ENCODE measurements around the gene ZFAND3.

ZFAND3 gene

DNA sequence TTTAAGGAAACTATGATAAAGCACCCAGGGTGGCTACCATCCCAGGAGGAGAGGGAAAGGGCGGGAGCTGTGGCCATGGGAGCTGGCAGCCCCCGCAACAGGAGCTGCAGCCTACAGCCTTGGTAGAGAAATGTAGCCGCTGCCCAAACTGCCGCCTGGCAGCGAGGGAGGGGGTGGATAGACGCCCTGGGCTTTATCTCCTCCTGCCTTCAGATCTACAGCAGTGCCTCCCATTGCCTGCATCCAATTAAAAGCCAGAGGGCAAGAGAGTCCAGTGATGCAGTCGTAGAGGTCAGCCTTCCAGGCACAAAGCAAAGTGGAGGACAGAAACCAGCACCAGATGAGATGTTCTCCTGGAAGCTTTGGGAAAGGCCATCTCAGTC lies 35.0 kb upstream of the ZFAND3 start:
- H3K9me3 ChIP-seq (ENCODE audit: insufficient read depth, low read depth, low read length) = no peaks in the 10 kb centered on the region
- H3K27me3 ChIP-seq (ENCODE audit: insufficient read depth, low read length) = peaks cover 19% of the 10 kb centered on the region
- peaks cover 28% of the 10 kb centered on the region for H3K4me1 ChIP-seq (ENCODE audit: insufficient read depth, low read length)
- H3K9ac ChIP-seq (ENCODE audit: low read depth, low read length) = no peak overlapping the region
- WGBS = 29% methylated on average over 7 of the region's 7 CpGs
- H3K36me3 ChIP-seq (ENCODE audit: insufficient read depth, low read length) = no peaks in the 10 kb centered on the region
- peak overlapping the region; percentile 56 for H3K4me3 ChIP-seq (ENCODE audit: low read length)
- no peak overlapping the region for H3K27ac ChIP-seq (ENCODE audit: low read depth, low read length)

DNA sequence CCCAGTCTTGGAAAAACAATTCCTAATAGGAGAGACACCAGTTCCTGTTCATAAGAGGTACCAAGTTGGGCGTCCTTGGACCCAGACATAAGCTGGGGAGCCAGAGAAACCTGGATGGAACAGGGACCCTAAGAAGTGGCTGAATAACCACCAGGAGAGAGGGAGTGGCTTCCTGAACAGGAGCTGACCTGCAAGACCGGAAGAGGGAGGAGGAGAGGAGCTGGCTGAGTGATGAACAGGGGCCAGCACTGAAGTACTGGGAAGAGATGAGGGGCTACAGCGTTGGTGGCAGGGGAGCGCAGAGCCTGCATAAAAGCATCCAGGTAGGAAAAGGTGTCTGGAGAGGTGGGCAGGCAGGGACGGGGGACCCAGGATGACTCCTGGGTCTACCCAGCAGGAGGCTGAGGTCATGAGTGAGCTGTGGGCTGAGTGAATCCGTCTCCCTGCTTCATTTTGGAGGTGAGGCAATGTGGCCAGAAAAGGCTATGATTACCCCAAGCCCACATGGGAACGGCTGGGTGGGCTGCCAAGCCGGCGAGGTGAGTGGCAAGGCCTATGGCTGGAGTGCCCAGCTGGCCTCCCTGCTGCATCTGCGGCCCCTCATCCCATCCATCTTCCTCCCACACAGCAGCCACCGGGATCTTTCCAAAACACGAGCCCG lies 34.4 kb upstream of the ZFAND3 start:
- H3K4me3 ChIP-seq (ENCODE audit: low read length) = peak overlapping the region; percentile 56; the same call in 1 of the 2 replicates
- H3K27me3 ChIP-seq (ENCODE audit: insufficient read depth, low read length) = peaks cover 19% of the 10 kb centered on the region
- H3K27ac ChIP-seq (ENCODE audit: low read depth, low read length) = no peak overlapping the region
- no peaks in the 10 kb centered on the region for H3K36me3 ChIP-seq (ENCODE audit: insufficient read depth, low read length)
- H3K9ac ChIP-seq (ENCODE audit: low read depth, low read length) = no peak overlapping the region
- 78% methylated on average over 13 of the region's 13 CpGs for WGBS
- H3K4me1 ChIP-seq (ENCODE audit: insufficient read depth, low read length) = peaks cover 22% of the 10 kb centered on the region
- no peaks in the 10 kb centered on the region for H3K9me3 ChIP-seq (ENCODE audit: insufficient read depth, low read depth, low read length)

DNA sequence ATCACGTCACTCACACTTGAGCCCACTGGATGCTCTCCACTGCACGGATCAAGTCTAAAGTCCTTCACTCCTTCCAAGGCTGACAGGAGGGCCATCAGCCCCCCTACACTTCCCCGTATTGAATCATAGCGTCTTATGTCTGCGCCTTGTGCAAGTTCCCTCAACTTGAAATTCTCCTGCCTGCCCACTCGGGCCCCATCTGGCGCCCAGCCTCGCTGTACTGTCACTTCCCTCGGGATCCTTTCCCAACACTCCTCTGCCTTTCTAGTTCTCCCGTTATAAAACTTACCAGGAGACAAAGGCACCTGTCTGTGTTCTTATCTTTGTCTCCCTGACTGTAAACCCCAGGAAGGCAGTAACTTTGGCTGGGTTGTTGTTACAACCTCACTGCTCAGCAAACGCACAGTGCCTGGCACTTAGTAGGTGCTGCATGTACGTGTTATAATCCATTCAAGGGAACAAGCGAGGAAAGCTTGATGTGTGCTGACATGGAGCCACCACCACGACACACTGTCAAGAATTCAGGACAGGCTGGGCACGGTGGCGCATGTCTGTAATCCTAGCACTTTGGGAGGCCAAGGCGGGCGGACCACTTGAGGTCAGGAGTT lies 33.8 kb upstream of the ZFAND3 start:
- Histone ChIP-seq H3K4me1 (ENCODE audit: insufficient read depth, low read length) (peaks cover 22% of the 10 kb centered on the region), H3K9ac (ENCODE audit: low read depth, low read length) (no peak overlapping the region), H3K27me3 (ENCODE audit: insufficient read depth, low read length) (peaks cover 19% of the 10 kb centered on the region), H3K9me3 (ENCODE audit: insufficient read depth, low read depth, low read length) (no peaks in the 10 kb centered on the region), H3K27ac (ENCODE audit: low read depth, low read length) (no peak overlapping the region), H3K4me3 (ENCODE audit: low read length) (no peak overlapping the region), H3K36me3 (ENCODE audit: insufficient read depth, low read length) (no peaks in the 10 kb centered on the region)
- WGBS = 86% methylated on average over 18 of the region's 18 CpGs

DNA sequence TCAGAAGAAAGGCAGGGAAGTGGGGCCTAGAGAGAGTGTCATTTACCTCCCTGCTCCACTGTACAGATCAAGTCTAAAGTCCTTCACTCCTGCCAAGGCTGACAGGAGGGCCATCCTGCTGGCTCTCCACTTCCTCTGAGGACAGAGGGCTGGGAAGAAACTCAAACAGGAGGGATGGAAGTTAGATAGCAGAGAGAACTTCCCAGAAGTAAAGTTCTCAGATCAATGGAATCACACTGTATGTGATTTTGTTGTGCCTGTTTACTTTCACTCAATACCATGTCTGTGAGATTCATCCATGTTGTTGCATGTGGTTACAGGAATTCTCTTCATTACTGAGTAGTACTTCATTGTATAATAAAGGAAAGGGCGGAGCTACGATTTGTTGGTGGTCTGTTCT lies 32.3 kb upstream of the ZFAND3 start:
- peaks cover 27% of the 10 kb centered on the region for H3K4me1 ChIP-seq (ENCODE audit: insufficient read depth, low read length)
- no peak overlapping the region for H3K4me3 ChIP-seq (ENCODE audit: low read length)
- no peak overlapping the region for H3K27ac ChIP-seq (ENCODE audit: low read depth, low read length)
- no peaks in the 10 kb centered on the region for H3K9me3 ChIP-seq (ENCODE audit: insufficient read depth, low read depth, low read length)
- H3K27me3 ChIP-seq (ENCODE audit: insufficient read depth, low read length) = peaks cover 19% of the 10 kb centered on the region
- no peak overlapping the region for H3K9ac ChIP-seq (ENCODE audit: low read depth, low read length)
- WGBS = 91% methylated on average over 2 of the region's 2 CpGs
- H3K36me3 ChIP-seq (ENCODE audit: insufficient read depth, low read length) = no peaks in the 10 kb centered on the region

DNA sequence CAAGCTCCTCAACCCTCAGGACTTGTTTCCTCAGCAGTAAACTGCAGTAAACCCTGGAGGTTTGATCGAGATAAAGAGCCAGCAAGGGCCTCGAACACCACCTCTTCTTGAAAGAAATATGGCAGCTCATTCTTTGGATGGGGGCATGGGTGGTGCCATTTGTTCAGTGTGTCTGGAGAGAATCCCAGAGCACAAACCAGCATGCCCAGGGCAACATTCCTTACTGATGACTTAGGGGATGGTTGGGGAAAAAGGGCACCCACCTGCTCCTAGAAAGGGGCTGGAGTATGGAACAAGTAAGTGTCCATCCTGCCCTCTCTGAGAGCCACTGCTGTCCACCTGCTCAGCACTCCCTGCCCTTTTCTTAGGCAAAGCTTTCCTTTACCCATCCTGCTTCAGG lies 31.3 kb upstream of the ZFAND3 start:
- no peaks in the 10 kb centered on the region for H3K36me3 ChIP-seq (ENCODE audit: insufficient read depth, low read length)
- H3K9me3 ChIP-seq (ENCODE audit: insufficient read depth, low read depth, low read length) = no peaks in the 10 kb centered on the region
- H3K27ac ChIP-seq (ENCODE audit: low read depth, low read length) = no peak overlapping the region
- H3K27me3 ChIP-seq (ENCODE audit: insufficient read depth, low read length) = peaks cover 19% of the 10 kb centered on the region
- H3K4me3 ChIP-seq (ENCODE audit: low read length) = no peak overlapping the region
- peaks cover 20% of the 10 kb centered on the region for H3K4me1 ChIP-seq (ENCODE audit: insufficient read depth, low read length)
- H3K9ac ChIP-seq (ENCODE audit: low read depth, low read length) = no peak overlapping the region
- WGBS = 80% methylated on average over 2 of the region's 2 CpGs

DNA sequence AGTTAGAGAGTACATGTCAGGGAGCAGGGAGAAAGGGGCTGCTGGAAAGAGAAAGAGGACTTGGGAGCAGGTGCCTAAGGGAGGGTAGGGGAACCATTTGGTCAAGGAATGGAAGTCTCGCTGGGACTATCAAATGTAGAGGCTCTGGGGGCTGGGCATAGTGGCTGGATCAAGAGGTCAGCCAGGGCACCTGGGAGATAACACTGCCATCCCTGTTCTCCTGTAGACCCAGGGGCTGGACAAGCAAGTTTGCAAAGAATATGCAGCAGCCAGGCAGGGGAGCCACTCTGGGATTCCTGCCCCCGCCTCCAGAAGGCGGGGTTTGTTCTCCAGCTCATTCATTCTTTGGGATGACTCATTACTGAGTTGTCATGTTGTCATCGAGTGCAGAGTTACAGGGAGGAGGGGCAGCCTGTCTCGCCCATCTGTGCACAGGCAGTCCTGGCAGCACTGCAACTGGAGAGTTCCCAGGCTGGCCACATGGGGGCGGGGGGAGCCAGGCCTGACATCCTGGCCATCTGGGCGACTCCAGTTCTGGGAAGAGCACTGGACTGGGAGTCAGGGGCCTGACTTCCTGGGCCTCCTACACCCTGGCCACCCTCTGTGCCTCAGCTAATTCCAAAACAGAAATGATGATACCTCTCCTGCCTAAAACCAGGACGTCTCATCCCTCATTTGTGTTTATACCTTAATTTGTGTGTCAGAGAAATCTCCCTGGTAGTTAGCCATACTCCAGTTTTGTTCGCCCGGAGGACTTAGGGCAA lies 28.2 kb upstream of the ZFAND3 start:
- Histone ChIP-seq H3K9ac (ENCODE audit: low read depth, low read length) (no peak overlapping the region), H3K27me3 (ENCODE audit: insufficient read depth, low read length) (no peaks in the 10 kb centered on the region; the same call in 1 of the 2 replicates), H3K36me3 (ENCODE audit: insufficient read depth, low read length) (no peaks in the 10 kb centered on the region), H3K4me3 (ENCODE audit: low read length) (peak overlapping the region; percentile 22), H3K9me3 (ENCODE audit: insufficient read depth, low read depth, low read length) (no peaks in the 10 kb centered on the region), H3K27ac (ENCODE audit: low read depth, low read length) (peak overlapping the region; percentile 17; the same call in 1 of the 2 replicates), H3K4me1 (ENCODE audit: insufficient read depth, low read length) (peaks cover 9% of the 10 kb centered on the region)
- 28% methylated on average over 10 of the region's 10 CpGs for WGBS

DNA sequence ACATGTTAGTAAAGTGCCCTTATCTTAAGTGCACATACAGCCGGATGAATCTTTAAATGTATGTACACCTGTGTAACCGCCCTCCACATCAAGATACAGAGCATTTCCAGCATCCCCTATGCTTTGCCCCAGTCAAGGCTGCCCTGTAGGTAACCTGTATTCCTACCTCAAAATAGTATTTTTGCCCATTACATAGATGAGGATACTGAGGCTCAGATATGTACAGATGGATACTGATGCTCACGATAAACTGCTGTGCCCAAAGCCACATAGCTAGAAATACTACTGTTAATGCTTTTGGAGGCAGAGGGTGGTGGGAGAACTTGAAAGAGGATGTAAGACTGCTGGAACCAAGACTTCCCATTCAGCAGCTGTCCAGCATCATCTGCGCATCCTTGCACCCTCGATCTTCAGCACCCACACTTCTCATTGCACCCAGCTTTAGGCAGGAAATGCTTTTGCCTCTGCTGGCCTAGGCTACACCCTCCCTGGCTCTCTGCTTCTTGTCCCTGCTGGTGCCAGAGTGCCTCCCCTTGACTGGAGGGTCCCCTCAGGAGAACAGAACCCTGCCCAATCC lies 27.0 kb upstream of the ZFAND3 start:
- Histone ChIP-seq H3K4me1 (ENCODE audit: insufficient read depth, low read length) (peaks cover 9% of the 10 kb centered on the region), H3K36me3 (ENCODE audit: insufficient read depth, low read length) (no peaks in the 10 kb centered on the region), H3K27me3 (ENCODE audit: insufficient read depth, low read length) (no peaks in the 10 kb centered on the region; the same call in 1 of the 2 replicates), H3K4me3 (ENCODE audit: low read length) (no peak overlapping the region), H3K27ac (ENCODE audit: low read depth, low read length) (no peak overlapping the region), H3K9ac (ENCODE audit: low read depth, low read length) (no peak overlapping the region), H3K9me3 (ENCODE audit: insufficient read depth, low read depth, low read length) (no peaks in the 10 kb centered on the region)
- 96% methylated on average over 5 of the region's 5 CpGs for WGBS

DNA sequence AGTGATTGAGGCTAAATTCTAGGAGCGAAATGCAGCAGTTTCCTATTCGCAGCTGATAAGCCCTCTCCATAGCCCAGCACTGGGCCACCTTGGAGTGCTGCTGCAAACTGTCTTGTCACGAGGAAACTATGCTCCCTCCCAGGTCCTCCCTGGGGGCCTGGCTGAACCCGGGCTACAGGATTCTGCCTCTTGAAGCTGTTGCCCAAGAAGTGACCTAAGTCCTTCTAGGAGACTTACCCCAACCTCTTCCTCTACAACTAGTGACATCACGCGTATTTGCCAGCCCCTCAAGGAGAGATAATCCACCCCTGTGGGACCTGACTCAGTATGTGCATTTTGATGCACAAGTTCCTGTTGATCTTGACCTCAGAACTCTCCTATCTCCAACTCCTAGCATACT lies 26.5 kb upstream of the ZFAND3 start:
- no peaks in the 10 kb centered on the region for H3K9me3 ChIP-seq (ENCODE audit: insufficient read depth, low read depth, low read length)
- no peaks in the 10 kb centered on the region for H3K36me3 ChIP-seq (ENCODE audit: insufficient read depth, low read length)
- H3K27me3 ChIP-seq (ENCODE audit: insufficient read depth, low read length) = no peaks in the 10 kb centered on the region; the same call in 1 of the 2 replicates
- H3K4me1 ChIP-seq (ENCODE audit: insufficient read depth, low read length) = peaks cover 9% of the 10 kb centered on the region
- H3K9ac ChIP-seq (ENCODE audit: low read depth, low read length) = no peak overlapping the region
- H3K4me3 ChIP-seq (ENCODE audit: low read length) = no peak overlapping the region
- H3K27ac ChIP-seq (ENCODE audit: low read depth, low read length) = no peak overlapping the region
- 74% methylated on average over 6 of the region's 6 CpGs for WGBS

DNA sequence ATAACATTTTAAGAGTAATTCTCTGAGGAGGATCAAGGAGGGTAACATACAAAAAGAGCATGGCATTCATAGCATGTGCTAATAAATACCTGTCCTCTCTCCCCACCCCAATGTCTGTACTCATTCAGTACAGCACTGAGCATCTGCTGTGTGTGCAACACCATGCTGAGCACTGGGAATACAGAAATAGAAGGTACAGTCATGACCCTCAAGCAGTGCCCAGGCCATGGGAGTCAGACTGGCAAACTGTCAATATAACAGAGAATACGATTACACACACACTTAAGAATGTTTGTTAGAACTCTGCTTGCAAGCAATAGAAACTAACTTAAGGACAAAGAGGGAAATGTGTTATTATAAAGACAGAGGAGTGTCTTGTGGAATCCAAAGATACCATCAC lies 24.7 kb upstream of the ZFAND3 start:
- H3K4me1 ChIP-seq (ENCODE audit: insufficient read depth, low read length) = peaks cover 9% of the 10 kb centered on the region
- WGBS = no CpG with 5 or more reads among the region's 1 CpG

DNA sequence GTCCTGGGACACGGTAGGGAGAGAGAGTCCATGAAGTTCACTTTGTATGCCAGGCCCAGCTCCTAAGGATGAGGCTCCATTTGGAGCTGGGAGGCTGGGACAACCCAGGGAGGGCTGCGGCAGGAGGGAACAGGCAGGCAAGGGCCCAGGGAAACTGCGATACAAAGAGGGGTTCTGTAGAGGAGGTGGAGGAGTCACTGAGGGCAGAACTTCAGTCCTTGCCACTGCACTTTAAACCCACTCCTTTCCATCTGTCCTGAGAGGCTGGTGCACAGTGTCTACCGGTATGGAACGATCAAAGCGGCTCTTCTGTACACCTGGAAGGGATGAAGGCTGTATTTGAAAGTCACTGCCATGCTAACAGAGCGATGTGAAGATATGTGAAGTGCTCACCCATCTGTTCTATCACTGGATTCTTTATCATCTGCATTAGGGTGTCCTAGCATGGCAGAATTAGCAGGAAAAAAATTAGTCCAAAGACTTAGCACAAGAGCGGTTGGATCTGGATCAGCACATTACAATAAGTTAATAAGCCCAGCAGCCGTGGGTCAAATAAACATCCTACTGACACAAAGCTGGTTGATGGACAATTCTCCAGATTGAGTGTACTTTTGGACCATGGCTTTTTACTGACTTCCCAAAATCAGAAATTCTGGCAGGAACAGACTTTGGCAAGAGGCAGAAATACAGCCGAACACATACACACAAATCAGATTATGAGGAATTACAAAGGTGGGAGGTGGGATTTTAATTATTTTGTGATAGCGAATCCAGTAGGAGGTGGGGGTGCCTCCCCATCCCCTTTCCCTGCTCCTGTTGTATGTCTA lies 20.9 kb upstream of the ZFAND3 start:
- WGBS = 94% methylated on average over 10 of the region's 11 CpGs
- no peak overlapping the region for H3K27ac ChIP-seq (ENCODE audit: low read depth, low read length)
- H3K36me3 ChIP-seq (ENCODE audit: insufficient read depth, low read length) = no peaks in the 10 kb centered on the region

More for the DNA sequence above, 24.7 kb upstream of the ZFAND3 start:
- no peak overlapping the region for H3K9ac ChIP-seq (ENCODE audit: low read depth, low read length)
- H3K4me3 ChIP-seq (ENCODE audit: low read length) = no peak overlapping the region
- H3K27me3 ChIP-seq (ENCODE audit: insufficient read depth, low read length) = no peaks in the 10 kb centered on the region; the same call in 1 of the 2 replicates
- H3K27ac ChIP-seq (ENCODE audit: low read depth, low read length) = no peak overlapping the region
- H3K36me3 ChIP-seq (ENCODE audit: insufficient read depth, low read length) = no peaks in the 10 kb centered on the region
- H3K9me3 ChIP-seq (ENCODE audit: insufficient read depth, low read depth, low read length) = no peaks in the 10 kb centered on the region

More for the DNA sequence above, 20.9 kb upstream of the ZFAND3 start:
- Histone ChIP-seq H3K4me3 (ENCODE audit: low read length) (no peak overlapping the region), H3K9me3 (ENCODE audit: insufficient read depth, low read depth, low read length) (no peaks in the 10 kb centered on the region), H3K27me3 (ENCODE audit: insufficient read depth, low read length) (no peaks in the 10 kb centered on the region; the same call in 1 of the 2 replicates), H3K4me1 (ENCODE audit: insufficient read depth, low read length) (no peaks in the 10 kb centered on the region), H3K9ac (ENCODE audit: low read depth, low read length) (no peak overlapping the region)
